K562 (cell line): ENCODE results near the gene ADTRP.

Experiments
- NFXL1 ChIP-seq: fragments of 450-650 bp; formaldehyde crosslinking; IDR thresholded peaks from 2 replicates; pipeline ENCODE4 v1.4.0; 2021; ENCODE audit warnings: mild to moderate bottlenecking
- SRSF7 ChIP-seq: fragments of 200-400 bp; formaldehyde crosslinking; optimal IDR thresholded peaks from 2 replicates; pipeline ENCODE3; 2017; ENCODE audit warnings: mild to moderate bottlenecking, low read depth, low read length

DNA sequence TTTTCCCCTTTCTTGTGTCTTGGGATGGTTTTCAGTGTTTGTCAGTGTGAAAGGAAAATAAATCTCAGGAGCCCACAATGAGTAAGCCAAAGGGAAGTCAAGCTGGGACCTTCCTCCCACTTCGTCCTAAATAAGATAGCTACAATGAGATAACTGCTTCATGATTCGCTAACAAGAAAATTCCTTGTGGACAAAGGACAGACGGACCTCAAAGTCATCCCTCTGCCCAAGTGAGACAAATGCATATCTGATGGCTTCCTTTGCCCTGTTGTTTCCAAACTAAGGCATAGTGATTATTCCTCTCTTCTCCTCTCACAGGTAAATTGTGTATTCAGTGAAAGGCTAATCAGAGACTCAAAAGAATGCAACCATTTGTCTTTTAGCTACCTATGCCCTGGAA, 26.1 kb upstream of the ADTRP start:
- TF ChIP-seq SRSF7 (no peak), NFXL1 (CRISPR knock-in tag) (no peak)
